IMR-90 (cell line): ENCODE data around the gene ASB4. TPM values are rescaled to one million over a fixed set of nuclear protein-coding genes. Genes with fewer than 3 reads are reported as not detected.

Experiments
- ATAC-seq: fragments of 200-7000 bp; cut with Tn5 transposase; 2 replicates; pipeline ENCODE4 v1.9.1; 2020; ENCODE audit warnings: low read depth, mild to moderate bottlenecking, moderate library complexity
- BruUV-seq: library from RNA; stranded (reverse); fragments of 400-500 nt; replicated peaks from 2 replicates; lab custom pipeline; 2021; lab: Mats Ljungman, UMichigan
- CTCF ChIA-PET: fragments of 300-600 bp; formaldehyde crosslinking; extraction: SDS; loops from one replicate; lab custom pipeline; 2021; ENCODE audit warnings: antibody characterized with exemption; lab: Yijun Ruan, JAX
- POLR2A ChIA-PET: fragments of 300-600 bp; sonication (Branson Sonifier 250); formaldehyde crosslinking; loops from one replicate; lab custom pipeline; 2022; ENCODE audit warnings: antibody characterized with exemption; ENCODE audit not compliant: unreplicated experiment; lab: Charles Lee
- DNase-seq: peaks from one replicate; pipeline ENCODE4 v3.0.0; 2013
- H2AFZ ChIP-seq: replicated peaks from 2 replicates; pipeline ENCODE3; 2013; ENCODE audit warnings: low read length, mild to moderate bottlenecking; ENCODE audit not compliant: poor library complexity
- H2AK5ac ChIP-seq: 2 replicates; pipeline ENCODE4 v1.6.1; 2013; ENCODE audit warnings: low read depth, low read length, inconsistent platforms
- H2AK9ac ChIP-seq: replicated peaks from 2 replicates; pipeline ENCODE3; 2013; ENCODE audit warnings: mild to moderate bottlenecking, low read depth, low read length, moderate library complexity; ENCODE audit not compliant: poor library complexity
- H2BK120ac ChIP-seq: 2 replicates; pipeline ENCODE4 v1.6.1; 2013; ENCODE audit warnings: low read depth, low read length, inconsistent platforms
- H2BK15ac ChIP-seq: 3 replicates; pipeline ENCODE4 v1.6.1; 2013; ENCODE audit warnings: low read depth, low read length, inconsistent platforms
- H2BK20ac ChIP-seq: 2 replicates; pipeline ENCODE4 v1.6.1; 2013; ENCODE audit warnings: low read depth, mild to moderate bottlenecking, inconsistent platforms, low read length, moderate library complexity
- H2BK5ac ChIP-seq: 2 replicates; pipeline ENCODE4 v1.6.1; 2013; ENCODE audit warnings: mild to moderate bottlenecking, low read depth, low read length, inconsistent platforms; ENCODE audit not compliant: poor library complexity, severe bottlenecking
- H3K14ac ChIP-seq: replicated peaks from 2 replicates; pipeline ENCODE4 v1.6.1; 2013; ENCODE audit warnings: low read depth, low read length, inconsistent platforms
- H3K18ac ChIP-seq: 2 replicates; pipeline ENCODE4 v1.6.1; 2013; ENCODE audit warnings: low read depth, low read length, control low read depth
- H3K23ac ChIP-seq: 2 replicates; pipeline ENCODE4 v1.6.1; 2013; ENCODE audit warnings: low read depth, low read length, inconsistent platforms
- H3K27ac ChIP-seq: 2 replicates; pipeline ENCODE4 v1.5.1; 2013; ENCODE audit warnings: mild to moderate bottlenecking, control low read depth, low read length; ENCODE audit not compliant: insufficient read depth
- H3K27me3 ChIP-seq: 2 replicates; pipeline ENCODE4 v1.6.1; 2013; ENCODE audit warnings: low read length; ENCODE audit not compliant: control insufficient read depth, insufficient read depth
- H3K36me3 ChIP-seq: 2 replicates; pipeline ENCODE4 v1.6.1; 2013; ENCODE audit warnings: low read length, mixed read lengths; ENCODE audit not compliant: control insufficient read depth, insufficient read depth
- H3K4ac ChIP-seq: 2 replicates; pipeline ENCODE4 v1.6.1; 2013; ENCODE audit warnings: low read depth, low read length, inconsistent platforms
- H3K4me1 ChIP-seq: 2 replicates; pipeline ENCODE4 v1.6.1; 2013; ENCODE audit warnings: low read length, mixed read lengths; ENCODE audit not compliant: control insufficient read depth, insufficient read depth
- H3K4me2 ChIP-seq: 2 replicates; pipeline ENCODE4 v1.6.1; 2013; ENCODE audit warnings: low read depth, mild to moderate bottlenecking, control low read depth, low read length, moderate library complexity
- H3K4me3 ChIP-seq: 2 replicates; pipeline ENCODE4 v1.5.1; 2013; ENCODE audit warnings: low read depth, mild to moderate bottlenecking, control low read depth, low read length, moderate library complexity; ENCODE audit not compliant: insufficient read depth
- H3K56ac ChIP-seq: 2 replicates; pipeline ENCODE4 v1.6.1; 2013; ENCODE audit warnings: low read length, inconsistent platforms; ENCODE audit not compliant: insufficient read depth; ENCODE audit errors: extremely low read depth
- H3K79me1 ChIP-seq, 2 experiments: 2 replicates each; pipeline ENCODE4 v1.6.1; 2013; ENCODE audit warnings: low read length in 2 of 2, inconsistent platforms in 1 of 2, low read depth in 1 of 2
- H3K9ac ChIP-seq: 2 replicates; pipeline ENCODE4 v1.6.1; 2013; ENCODE audit warnings: low read depth, low read length, control low read depth
- H3K9me1 ChIP-seq: 2 replicates; pipeline ENCODE4 v1.6.1; 2013; ENCODE audit warnings: low read length, inconsistent platforms; ENCODE audit not compliant: insufficient read depth
- H3K9me3 ChIP-seq: 2 replicates; pipeline ENCODE4 v1.6.1; 2013; ENCODE audit warnings: low read length; ENCODE audit not compliant: control insufficient read depth, insufficient read depth
- H4K20me1 ChIP-seq: 2 replicates; pipeline ENCODE4 v1.6.1; 2013; ENCODE audit warnings: low read length, inconsistent platforms; ENCODE audit not compliant: insufficient read depth
- H4K5ac ChIP-seq: 2 replicates; pipeline ENCODE4 v1.6.1; 2013; ENCODE audit warnings: mild to moderate bottlenecking, low read depth, low read length, control low read depth
- H4K8ac ChIP-seq, 2 experiments: 2 replicates each; pipeline ENCODE4 v1.6.1; 2013; ENCODE audit warnings: low read depth in 2 of 2, low read length in 2 of 2, control low read depth in 1 of 2, inconsistent platforms in 1 of 2
- H4K91ac ChIP-seq: 2 replicates; pipeline ENCODE4 v1.6.1; 2013; ENCODE audit warnings: low read depth, low read length, inconsistent platforms; ENCODE audit not compliant: insufficient read depth
- BHLHE40 ChIP-seq: fragments of 150-350 bp; IDR thresholded peaks from 2 replicates; pipeline ENCODE4 v1.6.1; 2016; ENCODE audit warnings: mild to moderate bottlenecking, low read depth, low read length
- CEBPB ChIP-seq: IDR thresholded peaks from 2 replicates; pipeline ENCODE4 v1.6.1; 2012; ENCODE audit warnings: low read depth, low read length, improper control_type of control experiment
- CHD1 ChIP-seq: IDR thresholded peaks from 2 replicates; pipeline ENCODE4 v1.6.1; 2012; ENCODE audit warnings: low read depth, low read length, improper control_type of control experiment
- FOS ChIP-seq: fragments of 150-350 bp; IDR thresholded peaks from 2 replicates; pipeline ENCODE4 v1.6.1; 2016; ENCODE audit warnings: low read depth, low read length
- MAFK ChIP-seq: IDR thresholded peaks from 2 replicates; pipeline ENCODE4 v1.6.1; 2012; ENCODE audit warnings: low read depth, low read length, improper control_type of control experiment
- MAZ ChIP-seq: IDR thresholded peaks from 2 replicates; pipeline ENCODE4 v1.6.1; 2012; ENCODE audit warnings: low read depth, mild to moderate bottlenecking, low read length, improper control_type of control experiment, moderate library complexity, borderline replicate concordance
- MXI1 ChIP-seq: IDR thresholded peaks from 2 replicates; pipeline ENCODE4 v1.6.1; 2012; ENCODE audit warnings: low read depth, mild to moderate bottlenecking, low read length, moderate library complexity, borderline replicate concordance
- NFE2L2 ChIP-seq: fragments of 150-350 bp; IDR thresholded peaks from 2 replicates; pipeline ENCODE4 v1.6.1; 2016; ENCODE audit warnings: low read depth, mild to moderate bottlenecking, low read length
- POLR2A ChIP-seq: IDR thresholded peaks from 2 replicates; pipeline ENCODE4 v1.6.1; 2012; ENCODE audit warnings: mild to moderate bottlenecking, low read depth, low read length
- RAD21 ChIP-seq: IDR thresholded peaks from 2 replicates; pipeline ENCODE4 v1.6.1; 2012; ENCODE audit warnings: low read length, improper control_type of control experiment
- RCOR1 ChIP-seq: IDR thresholded peaks from 2 replicates; pipeline ENCODE4 v1.6.1; 2012; ENCODE audit warnings: mild to moderate bottlenecking, low read length, improper control_type of control experiment; ENCODE audit not compliant: insufficient replicate concordance
- RFX5 ChIP-seq: IDR thresholded peaks from 2 replicates; pipeline ENCODE4 v1.8.0; 2012; ENCODE audit warnings: low read depth, mild to moderate bottlenecking, low read length, moderate library complexity
- SMC3 ChIP-seq: fragments of 150-350 bp; IDR thresholded peaks from 2 replicates; pipeline ENCODE4 v1.6.1; 2016; ENCODE audit warnings: low read depth, mild to moderate bottlenecking, antibody characterized with exemption, low read length, moderate library complexity
- USF2 ChIP-seq: fragments of 150-350 bp; IDR thresholded peaks from 2 replicates; pipeline ENCODE4 v1.6.1; 2017; ENCODE audit warnings: mild to moderate bottlenecking, antibody characterized with exemption, low read length, low read depth
- WGBS, 2 experiments: methylation state at CpG; one replicate each; pipeline versions ENCODE4 v1.1.5 to v1.1.7; 2013; ENCODE audit warnings: missing lambda C conversion rate in 2 of 2; ENCODE audit not compliant: insufficient read length in 1 of 2; ENCODE audit errors: extremely low coverage in 2 of 2; 5-methylcytosine and 5-hydroxymethylcytosine counted together
- dilution Hi-C: fragments of 300-500 bp; cut with HindIII; formaldehyde crosslinking; loops from one replicate; pipeline ENCODE4 v1.14.3; 2018; ENCODE audit warnings: low sequenced_read_pairs; ENCODE audit not compliant: unreplicated experiment
- in situ Hi-C: fragments of 300-500 bp; cut with MboI; formaldehyde crosslinking; loops from 3 replicates; pipeline ENCODE4 v1.14.3; 2019; ENCODE audit warnings: low sequenced_read_pairs, inconsistent platforms, mixed read lengths
- intact Hi-C: fragments of 100-400 bp; cut with micrococcal nuclease; formaldehyde crosslinking; loops from 2 replicates; pipeline ENCODE4 v1.10.0; 2022
- polyA plus RNA-seq, 3 experiments: library from polyadenylated mRNA; depleted of rRNA; stranded (reverse); fragments of >200 nt; gene quantifications; 2 replicates each; pipeline ENCODE4 v1.2.3, GENCODE V29; 2012; ENCODE audit warnings: low replicate concordance in 1 of 3
- total RNA-seq: library from RNA; depleted of rRNA; stranded (reverse); fragments of >200 nt; gene quantifications from 2 replicates; pipeline ENCODE4 v1.2.3, GENCODE V29; 2012
- TF ChIP-seq, protein P1 (sequence below): conservative IDR thresholded peaks from 2 replicates; pipeline ENCODE4 v1.5.1; 2012; ENCODE audit warnings: mild to moderate bottlenecking, low read depth, low read length, improper control_type of control experiment
- TF ChIP-seq, protein P2 (sequence below): fragments of 150-350 bp; IDR thresholded peaks from 2 replicates; pipeline ENCODE4 v1.6.1; 2016; ENCODE audit warnings: low read depth, mild to moderate bottlenecking, low read length, moderate library complexity, borderline replicate concordance

Gene ASB4
- total and polyA plus RNA-seq, 2 of the 4 experiments (the other 2 are of a cell fraction) = not detected

DNA sequence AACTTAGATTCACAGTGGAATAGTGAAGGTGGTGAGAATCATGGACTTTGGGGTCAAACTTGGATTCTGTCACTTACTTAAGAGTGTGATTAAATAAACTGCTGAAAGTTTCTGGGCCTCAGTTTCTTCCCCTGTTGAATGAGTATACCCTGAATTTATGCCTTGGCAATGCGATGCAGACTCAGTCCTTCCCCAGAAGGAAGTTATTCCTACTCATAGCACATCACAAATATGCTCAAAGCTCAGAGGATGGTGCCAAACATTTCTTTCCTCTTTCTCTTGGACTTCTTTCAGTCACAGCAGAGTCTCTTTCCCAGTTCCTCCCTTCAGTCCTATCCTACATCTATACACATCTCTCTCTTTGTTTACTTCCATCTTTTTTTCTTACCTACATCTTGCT lies 45.1 kb downstream of the ASB4 start:
- Histone ChIP-seq H2AK9ac (no peak overlapping the region), H3K4me3 (no peak overlapping the region), H3K4ac (no peak overlapping the region), H2BK20ac (no peak overlapping the region), H2AK5ac (no peak overlapping the region), H3K4me2 (no peak overlapping the region), H3K18ac (no peak overlapping the region), H3K79me1 (no peaks in the 10 kb centered on the region), H3K4me1 (no peaks in the 10 kb centered on the region), H2BK120ac (no peak overlapping the region), H4K5ac (no peak overlapping the region), H4K20me1 (no peaks in the 10 kb centered on the region), H3K56ac (no peak overlapping the region), H3K27me3 (peaks cover 12% of the 10 kb centered on the region), H2AFZ (no peak overlapping the region), H4K91ac (no peak overlapping the region), H3K9me3 (no peaks in the 10 kb centered on the region), H3K14ac (no peak overlapping the region), H3K36me3 (no peaks in the 10 kb centered on the region), H3K9ac (no peak overlapping the region), H2BK15ac (no peak overlapping the region), H4K8ac (no peak overlapping the region), H3K9me1 (no peaks in the 10 kb centered on the region), H3K27ac (no peak overlapping the region), H2BK5ac (no peak overlapping the region), H3K23ac (no peak overlapping the region)
- intact Hi-C loops (no loop called here), dilution Hi-C loops (no loop called here), in situ Hi-C loops (no loop called here)
- no TSS peak for BruUV-seq
- ATAC-seq (no peak), DNase-seq (no peak)
- ChIA-PET POLR2A (no interaction called here), CTCF (interaction anchor here (0.8 kb wide), 1 partner anchor 159 kb away, joined by 5 read pairs; no protein-coding TSS in a partner anchor)
- no CpG with 5 or more reads among the region's 1 CpG for WGBS, 2 experiments
- no peak for TF ChIP-seq NFE2L2
- no peak for TF ChIP-seq MAZ
- no peak for TF ChIP-seq CEBPB
- TF ChIP-seq RFX5 = no peak
- no peak for TF ChIP-seq CHD1
- TF ChIP-seq BHLHE40 = no peak
- TF ChIP-seq POLR2A = no peak
- TF ChIP-seq USF2 = no peak
- no peak for TF ChIP-seq RCOR1
- TF ChIP-seq FOS = no peak
- no peak for TF ChIP-seq RAD21
- TF ChIP-seq, protein P1, sequence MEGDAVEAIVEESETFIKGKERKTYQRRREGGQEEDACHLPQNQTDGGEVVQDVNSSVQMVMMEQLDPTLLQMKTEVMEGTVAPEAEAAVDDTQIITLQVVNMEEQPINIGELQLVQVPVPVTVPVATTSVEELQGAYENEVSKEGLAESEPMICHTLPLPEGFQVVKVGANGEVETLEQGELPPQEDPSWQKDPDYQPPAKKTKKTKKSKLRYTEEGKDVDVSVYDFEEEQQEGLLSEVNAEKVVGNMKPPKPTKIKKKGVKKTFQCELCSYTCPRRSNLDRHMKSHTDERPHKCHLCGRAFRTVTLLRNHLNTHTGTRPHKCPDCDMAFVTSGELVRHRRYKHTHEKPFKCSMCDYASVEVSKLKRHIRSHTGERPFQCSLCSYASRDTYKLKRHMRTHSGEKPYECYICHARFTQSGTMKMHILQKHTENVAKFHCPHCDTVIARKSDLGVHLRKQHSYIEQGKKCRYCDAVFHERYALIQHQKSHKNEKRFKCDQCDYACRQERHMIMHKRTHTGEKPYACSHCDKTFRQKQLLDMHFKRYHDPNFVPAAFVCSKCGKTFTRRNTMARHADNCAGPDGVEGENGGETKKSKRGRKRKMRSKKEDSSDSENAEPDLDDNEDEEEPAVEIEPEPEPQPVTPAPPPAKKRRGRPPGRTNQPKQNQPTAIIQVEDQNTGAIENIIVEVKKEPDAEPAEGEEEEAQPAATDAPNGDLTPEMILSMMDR = no peak
- TF ChIP-seq SMC3 = no peak
- TF ChIP-seq, protein P2, sequence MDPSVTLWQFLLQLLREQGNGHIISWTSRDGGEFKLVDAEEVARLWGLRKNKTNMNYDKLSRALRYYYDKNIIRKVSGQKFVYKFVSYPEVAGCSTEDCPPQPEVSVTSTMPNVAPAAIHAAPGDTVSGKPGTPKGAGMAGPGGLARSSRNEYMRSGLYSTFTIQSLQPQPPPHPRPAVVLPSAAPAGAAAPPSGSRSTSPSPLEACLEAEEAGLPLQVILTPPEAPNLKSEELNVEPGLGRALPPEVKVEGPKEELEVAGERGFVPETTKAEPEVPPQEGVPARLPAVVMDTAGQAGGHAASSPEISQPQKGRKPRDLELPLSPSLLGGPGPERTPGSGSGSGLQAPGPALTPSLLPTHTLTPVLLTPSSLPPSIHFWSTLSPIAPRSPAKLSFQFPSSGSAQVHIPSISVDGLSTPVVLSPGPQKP = no peak
- TF ChIP-seq MXI1 = no peak
- no peak for TF ChIP-seq MAFK
